NCI-H1105 (cell line): ENCODE data around the gene CTSW.

ENCODE experiments used
- DNase-seq: peaks from one replicate; lab custom pipeline; 2025; lab: John Stamatoyannopoulos, UW

The CTSW gene

DNA sequence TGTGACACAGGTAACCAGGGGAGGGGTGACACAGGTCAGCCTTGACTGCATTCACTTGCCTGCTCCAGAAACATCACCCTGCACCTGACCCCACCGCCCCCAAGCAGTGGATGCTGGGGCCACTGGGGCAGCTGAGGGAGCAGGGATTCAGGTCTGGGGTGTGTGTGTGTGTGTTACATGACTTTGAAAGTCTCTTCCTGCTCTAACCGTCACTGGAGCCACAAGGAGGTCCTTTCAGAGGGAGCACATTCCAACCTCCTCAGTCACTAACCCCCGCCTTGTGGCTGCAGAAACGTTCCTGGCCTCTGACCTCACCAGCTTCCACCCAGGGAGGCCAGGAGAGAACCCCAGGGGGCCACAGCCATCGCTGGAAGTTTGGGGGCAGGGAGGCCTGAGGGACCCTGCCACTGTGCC is 23.4 kb downstream of the CTSW start:
- DNase-seq, result no peak

DNA sequence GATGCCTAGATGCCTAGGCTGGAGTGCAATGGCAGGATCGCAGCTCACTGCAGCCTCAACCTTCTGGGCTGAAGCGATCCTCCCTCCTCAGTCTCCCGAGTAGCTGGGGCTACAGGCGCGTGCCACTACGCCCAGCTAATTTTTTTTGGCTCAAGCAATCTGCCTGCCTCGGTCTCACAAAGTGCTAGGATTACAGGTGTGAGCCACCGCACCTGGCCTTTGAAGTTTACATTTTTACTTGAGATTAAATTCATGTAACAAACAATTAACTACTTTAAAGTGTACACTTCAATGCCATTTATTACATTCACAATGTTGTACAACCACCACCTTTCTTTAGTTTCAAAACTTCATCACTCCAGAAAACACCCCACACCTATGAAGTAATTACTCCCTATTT is 24.1 kb downstream of the CTSW start:
- DNase-seq, result no peak

DNA sequence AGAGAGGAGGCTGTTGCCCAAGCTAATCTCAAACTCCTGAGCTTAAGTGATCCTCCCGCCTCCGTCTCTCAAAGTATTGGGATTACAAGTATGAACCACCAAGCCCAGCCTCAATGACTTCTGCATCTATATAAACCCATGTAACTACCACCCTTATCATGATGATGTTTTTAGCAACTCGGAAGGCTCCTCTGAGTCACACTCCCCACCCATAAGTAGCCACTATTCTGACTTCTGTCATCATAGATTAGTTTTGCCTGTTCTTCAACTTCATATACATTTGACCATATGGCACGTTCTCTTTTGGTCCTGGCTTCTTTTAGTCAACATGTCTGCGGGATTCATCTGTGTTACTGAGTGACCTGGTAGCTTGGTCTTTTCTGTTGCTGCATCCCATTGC is 27.0 kb downstream of the CTSW start:
- DNase-seq, result no peak

DNA sequence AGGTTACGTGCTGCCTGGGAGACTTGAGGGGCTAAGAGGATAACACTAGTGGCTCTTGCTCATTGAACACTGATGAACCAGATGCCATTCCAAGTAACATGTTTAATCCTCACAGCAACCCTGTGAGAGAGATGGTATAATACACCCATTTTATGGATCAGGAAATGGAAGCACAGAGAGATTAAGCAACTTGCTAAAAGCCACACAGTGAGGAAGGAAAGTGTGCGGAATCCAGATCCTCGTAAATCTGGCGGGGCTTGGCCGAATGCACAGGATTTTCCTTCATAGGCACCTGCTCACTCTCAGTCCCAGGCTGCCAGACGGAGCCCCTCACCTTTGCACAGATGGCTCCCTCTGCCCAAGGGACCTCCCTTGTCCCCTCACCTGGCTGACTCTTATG is 28.2 kb downstream of the CTSW start:
- DNase-seq, result no peak

DNA sequence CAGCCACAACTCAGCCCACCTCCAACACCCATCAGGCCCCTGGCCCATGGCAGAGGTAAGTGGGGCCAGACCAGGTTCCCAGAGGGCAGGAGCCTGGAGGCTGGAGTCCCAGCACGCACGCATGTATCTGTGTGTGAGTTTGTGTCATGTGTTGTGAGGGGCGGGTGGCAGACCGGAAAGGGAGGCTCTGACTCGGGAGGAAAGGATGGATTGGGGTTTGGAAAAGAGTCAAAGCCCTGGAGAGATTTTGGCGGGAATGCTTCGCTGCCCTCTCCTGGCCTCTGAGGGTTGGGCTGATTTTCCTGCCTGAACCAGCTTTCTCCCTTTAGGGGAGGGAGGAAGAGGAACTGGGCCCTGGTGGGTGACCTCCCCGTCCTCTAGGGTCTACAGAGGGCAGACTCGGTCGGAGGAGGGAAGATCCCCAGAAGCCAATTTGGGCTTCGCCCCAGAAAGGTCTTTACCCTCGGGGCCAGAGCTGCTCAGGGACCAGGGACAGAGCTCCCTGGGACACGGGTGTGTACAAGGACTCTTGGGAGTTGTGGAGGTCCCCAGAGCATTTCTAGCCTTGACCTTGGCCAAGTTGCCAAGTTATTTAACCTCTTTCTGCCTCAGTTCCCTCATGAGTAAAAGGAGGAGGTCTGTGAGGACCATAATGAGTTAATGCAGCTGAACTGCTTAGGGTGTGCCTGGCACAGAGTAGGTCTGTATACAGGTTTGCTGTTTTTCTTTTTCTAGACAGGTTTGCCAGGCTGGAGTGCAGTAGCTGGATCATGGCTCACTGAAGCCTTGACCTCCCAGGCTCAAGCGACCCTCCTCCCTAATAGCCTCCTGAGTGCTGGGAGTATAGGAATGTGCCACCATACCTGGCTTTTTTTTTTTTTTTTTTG is 32.3 kb downstream of the CTSW start:
- DNase-seq, result peak; percentile 65

DNA sequence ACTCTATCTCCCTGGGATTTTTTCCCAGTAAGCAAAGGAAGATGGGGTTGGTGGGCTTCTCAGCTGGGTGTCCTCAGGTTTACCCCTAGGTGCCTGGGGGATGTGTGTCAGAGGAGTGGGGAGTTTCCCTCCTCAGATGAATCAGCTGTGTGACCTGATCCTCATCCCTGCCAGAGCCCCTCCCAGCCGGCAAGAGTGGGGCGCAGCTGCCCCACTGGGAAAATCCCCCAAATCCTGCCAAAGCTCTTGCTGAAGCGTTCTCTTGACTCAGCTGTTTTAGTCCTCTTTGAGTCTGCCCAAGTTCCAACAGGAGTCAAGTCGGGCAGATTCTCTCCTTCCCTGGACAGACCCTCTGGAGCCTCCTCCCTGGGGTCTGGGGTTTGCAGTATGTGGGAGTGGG is 33.2 kb downstream of the CTSW start:
- no peak for DNase-seq

DNA sequence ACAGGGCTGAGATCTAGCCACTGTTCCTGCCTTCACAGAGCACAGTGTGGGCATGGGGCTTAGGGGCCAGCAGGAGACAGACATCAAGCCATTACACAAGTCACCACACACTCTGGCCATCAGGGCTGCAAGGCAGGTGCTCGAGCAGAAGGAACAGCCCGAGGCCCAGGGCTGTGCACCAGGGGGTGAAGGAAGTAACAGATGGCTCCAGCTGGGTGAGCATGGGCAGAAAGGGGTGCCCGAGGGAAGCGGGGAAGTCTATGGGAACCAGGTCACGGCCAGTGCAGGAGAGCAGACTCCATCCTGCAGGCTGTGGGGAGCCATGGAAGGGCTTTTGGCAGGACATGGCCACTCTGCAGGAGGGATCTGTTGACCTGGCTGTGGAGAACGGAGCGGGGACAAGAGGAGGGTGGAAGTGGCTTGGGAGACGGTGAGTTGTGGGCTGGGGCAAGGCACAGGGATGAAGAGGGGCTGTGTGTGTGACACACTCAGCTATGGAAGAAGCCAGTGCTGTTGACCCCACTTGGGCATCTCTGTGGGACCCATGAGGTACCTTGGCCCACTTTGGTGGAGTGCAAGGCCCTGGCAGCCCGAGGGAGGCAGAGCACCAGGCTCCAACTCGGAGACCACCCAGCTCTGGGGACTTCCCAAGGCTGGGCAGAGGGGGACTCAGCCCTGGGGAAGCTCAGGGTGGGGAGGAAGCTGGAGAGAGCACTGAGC is 35.6 kb downstream of the CTSW start:
- no peak for DNase-seq

DNA sequence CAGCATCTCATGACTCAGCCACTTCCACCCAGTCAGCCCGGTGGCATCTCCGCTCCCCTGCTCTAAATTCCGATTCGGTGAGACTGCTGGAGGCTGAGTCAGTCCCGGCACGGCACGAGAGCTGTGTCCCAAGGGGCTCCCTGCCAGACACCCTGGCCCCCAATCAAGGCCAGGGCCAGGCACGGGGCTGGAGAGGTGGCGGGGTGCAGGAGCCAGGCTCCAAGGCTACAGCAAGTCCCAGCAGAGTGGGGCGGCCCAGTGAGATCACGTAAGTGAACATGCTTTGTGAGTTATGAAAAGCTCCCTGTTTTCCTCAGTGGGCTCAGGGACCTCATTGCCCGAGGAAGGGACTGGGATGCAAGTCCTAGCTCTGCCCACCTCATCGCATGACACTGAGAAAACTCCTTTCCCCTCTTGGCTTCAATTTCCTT is 36.2 kb downstream of the CTSW start:
- DNase-seq, result no peak

DNA sequence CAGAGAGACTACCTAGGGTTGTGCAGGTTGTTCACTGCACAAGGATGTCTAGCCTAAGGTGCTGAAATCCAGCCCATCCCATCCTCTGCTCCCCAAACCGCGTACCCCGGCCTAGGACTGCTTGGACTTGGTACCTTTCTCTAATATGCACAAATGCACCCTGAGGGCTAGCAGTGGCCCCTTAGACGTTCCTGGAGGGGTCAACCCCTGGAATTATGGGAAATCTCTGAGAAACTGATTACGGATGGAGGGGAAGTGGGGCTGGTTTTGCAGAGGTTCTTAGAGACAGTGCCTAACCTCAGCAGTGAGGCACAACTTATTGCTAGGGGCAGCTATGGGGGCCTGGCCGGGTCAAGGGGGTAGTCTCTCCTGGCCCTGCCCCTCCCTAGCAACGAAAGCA is 36.8 kb downstream of the CTSW start:
- no peak for DNase-seq

DNA sequence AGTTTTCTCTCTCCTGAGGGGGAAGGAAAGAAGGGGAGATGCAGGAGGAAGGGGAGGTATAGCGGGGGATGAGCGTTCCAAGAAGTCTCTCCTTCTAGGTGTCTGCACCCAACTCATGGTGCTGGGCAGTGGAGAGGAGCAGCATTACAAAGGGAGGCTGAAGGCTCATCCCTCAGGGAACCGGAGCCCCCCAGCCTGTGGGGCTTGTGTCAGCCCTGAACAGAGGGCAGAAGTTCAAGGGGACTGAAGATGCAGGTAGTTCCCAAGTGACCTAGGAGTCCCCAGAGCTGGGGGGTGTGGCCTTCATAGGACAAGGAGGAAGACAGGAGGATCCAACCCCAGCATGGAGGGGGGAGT is 37.4 kb downstream of the CTSW start:
- no peak for DNase-seq

DNA sequence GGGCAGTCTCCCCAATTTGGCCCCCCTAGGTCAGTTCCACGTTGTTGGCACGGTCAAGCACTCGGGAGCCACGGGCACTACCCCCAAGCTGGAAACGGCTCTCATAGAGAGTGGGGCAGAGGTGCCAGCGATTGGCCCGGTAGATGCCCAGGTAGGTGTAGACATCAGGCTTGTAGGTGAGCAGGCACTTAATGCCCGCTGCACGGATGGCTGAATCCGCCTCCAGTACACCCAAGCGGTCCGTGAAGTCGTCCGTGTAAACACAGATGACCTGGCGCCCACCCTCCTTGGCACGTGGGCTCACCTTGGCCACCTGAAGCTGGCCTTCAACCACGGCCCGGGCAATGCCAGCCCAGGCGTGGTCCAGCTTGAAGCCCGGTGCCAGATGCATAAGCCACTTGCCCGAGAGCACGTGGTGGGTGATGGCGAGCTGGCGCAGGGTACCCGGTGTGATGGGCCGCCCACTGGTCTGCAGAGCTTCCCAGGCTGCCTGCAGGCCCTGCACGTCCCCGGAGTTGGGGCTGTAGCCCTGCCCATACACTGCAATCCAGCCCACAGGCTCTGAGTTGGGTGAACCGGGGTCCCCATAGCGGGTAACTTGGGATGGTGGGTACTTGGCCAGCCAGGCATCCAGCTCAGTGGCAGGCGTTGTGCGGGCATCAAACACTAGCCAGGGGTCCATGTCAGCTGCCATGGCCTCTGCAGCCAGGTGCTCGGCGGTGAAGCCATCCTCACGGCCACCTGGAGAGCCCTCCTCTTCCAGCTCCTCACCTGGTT is 38.0 kb downstream of the CTSW start:
- no peak for DNase-seq

DNA sequence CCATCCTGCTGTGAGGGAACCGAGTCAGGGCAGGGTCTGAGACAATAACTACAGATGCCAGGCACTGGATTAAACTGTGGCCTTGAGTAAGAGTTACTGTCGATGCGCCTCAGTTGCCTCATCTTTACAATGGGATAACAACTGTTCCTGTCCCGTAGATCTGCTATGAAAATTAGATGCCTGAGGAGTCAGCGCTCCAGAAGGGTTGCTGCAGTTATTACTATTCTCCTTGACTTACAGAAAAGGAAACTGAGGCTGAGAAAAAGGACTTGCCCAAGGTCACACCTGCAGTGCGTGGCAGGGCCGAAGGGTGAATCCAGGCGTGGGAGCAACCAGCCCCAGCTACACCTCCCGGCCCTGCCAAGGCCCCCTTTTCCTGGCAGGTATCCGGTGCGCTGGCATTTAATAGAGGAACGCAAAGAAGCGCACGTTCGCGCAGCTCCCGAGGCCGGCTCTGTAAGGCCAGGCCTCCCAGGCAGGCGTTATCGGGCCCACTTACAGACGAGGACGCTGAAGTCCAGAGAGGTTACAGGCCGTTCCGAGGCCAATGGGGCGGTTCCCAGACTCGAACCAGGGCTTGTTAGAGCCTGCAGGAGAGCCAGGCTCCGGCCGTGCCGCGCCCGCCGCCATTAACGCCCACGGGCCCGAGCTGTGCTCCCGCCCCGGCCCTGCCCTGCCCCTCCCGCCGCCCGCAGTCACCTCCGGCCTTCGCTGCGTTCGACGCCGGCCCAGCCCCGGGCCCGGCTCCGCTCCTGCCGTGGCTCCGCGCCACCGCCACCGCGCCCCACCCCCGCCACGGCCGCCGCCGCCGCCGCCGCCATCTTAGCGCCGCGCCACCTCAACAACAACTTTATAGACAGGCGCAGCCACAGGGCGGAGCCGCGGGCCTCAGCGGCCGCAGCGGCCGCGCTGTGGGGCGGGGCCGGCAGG is 38.8 kb downstream of the CTSW start, which contains the start of gene C11orf68:
TSS of gene C11orf68 (minus strand) at position 852 of the 930 bp plus-strand sequence. CDS start at position 821, 31 bp downstream.
- DNase-seq, result no peak

DNA sequence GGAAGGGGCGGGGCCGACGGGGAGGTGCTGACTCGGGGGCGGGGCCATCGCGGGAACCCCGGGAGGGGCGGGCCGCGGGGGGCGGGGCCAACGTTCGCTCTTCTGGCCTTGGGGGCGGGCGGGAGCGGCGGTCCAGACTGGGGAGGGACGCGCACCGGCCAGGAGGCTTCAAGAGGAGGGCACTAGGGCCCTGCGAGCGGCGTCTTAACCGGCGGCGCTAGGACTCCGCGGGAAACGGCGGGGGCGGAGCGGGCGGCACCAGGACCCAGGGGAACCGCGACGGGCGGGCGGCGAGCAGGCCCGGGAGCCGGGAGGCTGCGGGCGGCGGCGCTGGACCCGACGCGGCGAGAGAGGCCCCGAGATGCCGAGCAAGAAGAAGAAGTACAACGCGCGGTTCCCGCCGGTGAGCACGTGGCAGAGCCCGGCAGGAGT is 39.5 kb downstream of the CTSW start, which contains the start of gene DRAP1:
TSS of gene DRAP1 (plus strand) at position 286 of the 432 bp plus-strand sequence. CDS start at position 362, 76 bp downstream.
- peak; percentile 99 for DNase-seq

DNA sequence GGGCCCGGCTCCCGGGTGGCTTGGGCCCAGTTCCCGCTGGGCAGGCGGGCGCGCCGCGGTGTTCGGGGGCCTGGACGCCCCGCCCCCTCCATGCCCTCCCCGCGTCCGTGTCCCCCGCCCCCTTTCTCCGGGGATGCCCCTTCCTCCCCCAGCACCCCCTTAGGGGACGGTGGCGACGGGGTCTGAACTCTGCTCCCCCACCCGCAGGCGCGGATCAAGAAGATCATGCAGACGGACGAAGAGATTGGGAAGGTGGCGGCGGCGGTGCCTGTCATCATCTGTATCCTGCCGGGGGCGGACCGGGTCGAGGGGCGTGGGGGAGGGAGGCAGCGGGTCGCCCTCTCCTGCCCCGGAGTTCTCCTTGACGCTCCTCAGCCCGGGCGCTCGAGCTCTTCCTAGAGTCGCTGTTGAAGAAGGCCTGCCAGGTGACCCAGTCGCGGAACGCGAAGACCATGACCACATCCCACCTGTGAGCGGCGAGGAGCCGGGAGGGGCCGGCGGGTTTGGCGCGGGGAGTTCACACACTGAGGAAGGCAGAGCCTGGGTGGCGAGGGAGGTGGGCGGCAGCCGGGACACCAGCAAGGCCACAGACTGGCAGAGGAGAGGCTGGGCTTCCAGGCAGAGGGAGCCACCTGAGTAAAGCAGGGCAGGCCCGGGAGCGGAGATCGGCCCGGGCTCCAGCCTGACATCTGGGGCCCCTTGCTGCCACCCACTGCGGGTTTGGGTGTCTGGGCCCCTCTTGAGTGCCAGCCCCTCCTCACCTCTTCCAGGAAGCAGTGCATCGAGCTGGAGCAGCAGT is 40.1 kb downstream of the CTSW start:
- no peak for DNase-seq

DNA sequence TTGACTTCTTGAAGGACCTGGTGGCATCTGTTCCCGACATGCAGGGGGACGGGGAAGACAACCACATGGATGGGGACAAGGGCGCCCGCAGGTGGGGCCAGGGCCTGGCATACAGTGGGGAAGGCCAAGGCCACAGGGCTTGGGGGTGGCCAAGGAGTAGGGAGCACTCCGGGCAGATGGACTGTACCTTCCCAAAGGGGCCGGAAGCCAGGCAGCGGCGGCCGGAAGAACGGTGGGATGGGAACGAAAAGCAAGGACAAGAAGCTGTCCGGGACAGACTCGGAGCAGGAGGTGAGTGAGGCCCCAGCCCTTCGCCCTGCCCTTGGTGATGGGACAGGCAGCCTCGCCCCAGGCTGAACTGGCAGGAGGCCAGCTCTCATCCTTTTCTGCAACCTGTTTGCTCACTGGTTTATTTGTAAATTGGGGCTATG is 40.8 kb downstream of the CTSW start:
- no peak for DNase-seq

DNA sequence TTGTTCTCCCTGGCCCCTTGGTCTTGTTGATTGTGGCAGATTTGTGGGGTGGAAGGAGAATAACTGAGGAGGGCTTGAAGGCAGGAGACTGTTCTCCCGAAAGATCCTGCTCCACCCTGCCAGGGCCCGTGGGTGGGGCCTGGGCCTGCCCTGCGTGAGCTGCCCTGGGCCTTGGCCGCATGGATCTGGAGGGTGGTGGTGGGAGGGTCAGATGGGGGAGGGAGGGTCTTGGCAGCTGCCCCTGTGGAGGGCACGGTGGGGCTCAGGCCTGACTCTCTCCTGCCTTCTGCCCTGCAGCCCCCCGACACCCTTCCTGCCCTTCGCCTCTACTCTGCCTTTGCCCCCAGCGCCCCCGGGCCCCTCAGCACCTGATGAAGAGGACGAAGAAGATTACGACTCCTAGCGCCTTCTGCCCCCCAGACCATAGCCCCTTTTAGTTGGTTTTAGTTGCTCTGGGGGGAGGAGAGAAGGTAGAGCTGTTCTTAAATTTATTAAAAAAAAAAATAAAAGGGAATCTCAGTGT is 41.5 kb downstream of the CTSW start:
- DNase-seq, result no peak

DNA sequence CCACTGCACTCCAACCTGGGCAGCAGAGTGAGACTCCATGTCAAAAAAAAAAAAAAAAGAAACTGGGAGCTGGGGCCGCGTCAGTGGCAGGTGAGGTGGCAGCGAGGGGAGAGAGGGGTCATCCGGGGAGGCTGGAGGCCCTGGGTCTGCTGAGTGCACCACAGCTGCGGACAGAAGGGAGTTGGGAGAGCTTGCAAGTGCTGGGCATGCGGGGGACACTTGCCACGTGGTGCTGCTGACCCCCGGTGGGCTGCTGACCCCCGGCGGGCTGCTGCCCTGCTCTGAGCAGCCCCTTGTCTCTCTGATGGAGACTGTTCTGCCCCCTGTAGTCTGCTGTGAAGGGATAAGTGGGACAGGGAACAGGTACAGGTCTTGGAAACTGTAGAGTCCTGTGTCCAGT is 42.2 kb downstream of the CTSW start:
- DNase-seq, result no peak

DNA sequence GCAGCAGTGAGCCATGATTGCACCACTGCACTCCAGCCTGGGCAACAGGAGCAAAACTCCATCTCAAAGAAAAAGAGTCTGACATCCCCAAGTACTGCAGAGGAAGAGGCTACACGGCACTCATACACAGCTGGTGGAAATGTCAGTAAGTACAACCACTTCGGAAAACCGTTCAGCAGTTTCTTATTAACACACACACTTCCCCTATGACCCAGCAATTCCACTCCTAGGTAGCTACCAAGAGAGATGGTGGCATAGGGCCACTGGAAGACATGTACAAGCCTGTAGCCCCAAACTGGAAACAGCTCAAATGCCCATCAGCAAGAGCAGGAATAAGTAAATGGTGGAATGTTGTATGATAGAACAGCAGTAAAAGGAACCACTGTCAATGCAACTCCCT is 42.9 kb downstream of the CTSW start:
- DNase-seq, result no peak

DNA sequence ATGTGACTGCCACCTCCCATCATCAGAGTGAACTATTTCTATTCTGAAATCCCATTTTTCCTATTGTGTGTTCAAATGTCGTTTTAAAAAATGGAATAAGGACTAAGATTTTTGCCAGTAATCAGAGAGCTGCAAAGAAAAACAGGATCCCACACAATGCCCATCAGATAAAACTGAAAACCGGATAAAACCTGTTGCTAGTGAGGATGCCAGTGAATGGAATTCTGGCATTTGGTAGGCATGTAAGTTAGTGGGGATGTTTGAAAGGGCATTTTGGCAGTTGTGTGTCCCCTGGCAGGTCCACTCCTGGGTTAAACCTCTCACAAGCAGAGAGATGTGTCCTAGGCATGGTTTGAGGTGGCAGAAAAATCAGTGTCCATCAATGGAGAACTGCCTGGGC is 45.8 kb downstream of the CTSW start:
- DNase-seq, result no peak

DNA sequence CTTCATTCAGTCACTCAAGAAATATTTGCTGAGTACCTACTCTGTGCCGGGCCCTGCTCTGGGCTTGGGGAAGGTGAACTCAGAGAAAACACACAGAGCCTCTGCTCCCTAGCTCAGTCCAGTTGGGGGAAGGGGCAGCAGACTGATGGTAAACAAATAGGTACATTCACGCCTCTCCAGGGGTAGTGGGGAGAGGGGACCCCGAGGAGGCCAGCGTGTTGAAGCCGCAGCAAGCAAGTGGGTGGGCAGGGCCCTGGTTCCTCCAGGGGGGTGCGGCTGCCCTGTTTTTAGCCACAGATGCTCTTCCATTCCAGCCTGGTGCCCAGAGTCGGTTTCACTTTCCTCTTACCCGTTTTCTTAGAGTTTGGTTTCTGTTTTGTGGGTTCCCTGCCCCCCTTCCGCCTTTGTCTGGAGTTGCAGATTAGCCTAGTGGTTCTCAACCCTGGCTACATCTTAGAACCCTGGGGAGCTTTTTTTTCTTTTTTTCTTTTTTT is 48.3 kb downstream of the CTSW start:
- no peak for DNase-seq
